ENCODE data around the gene CAPN12. TPM values are rescaled to one million over a fixed set of nuclear protein-coding genes. Genes with fewer than 3 reads are reported as not detected.

The CAPN12 gene
- total and polyA plus RNA-seq, 12 donors = 0.39 to 23.1 (median 3.7) TPM; not detected in 1

GRCh38 chr19:38740932-38741331 is 3.3 kb downstream of the CAPN12 start:
- no peaks in the 10 kb centered on the region for H3K27me3 ChIP-seq
- peaks cover 0 to 6% of the 10 kb centered on the region in 2 donors for H3K4me1 ChIP-seq (replicated peaks in 1 of 2)
- no peak for DNase-seq
- no peak overlapping the region for H3K4me3 ChIP-seq
- intact Hi-C loops (cut with DNase I) = loop anchor here in 1 of 2 donors (10.0 kb wide), 1 partner anchor 184 kb away; no protein-coding TSS in a partner anchor
- no peaks in the 10 kb centered on the region for H3K36me3 ChIP-seq (replicated peaks in 1 of 2)
- no peak overlapping the region for H3K27ac ChIP-seq
- no peak for TF ChIP-seq POLR2A (IDR thresholded peaks at IDR 0.05)
- TF ChIP-seq, protein P1, sequence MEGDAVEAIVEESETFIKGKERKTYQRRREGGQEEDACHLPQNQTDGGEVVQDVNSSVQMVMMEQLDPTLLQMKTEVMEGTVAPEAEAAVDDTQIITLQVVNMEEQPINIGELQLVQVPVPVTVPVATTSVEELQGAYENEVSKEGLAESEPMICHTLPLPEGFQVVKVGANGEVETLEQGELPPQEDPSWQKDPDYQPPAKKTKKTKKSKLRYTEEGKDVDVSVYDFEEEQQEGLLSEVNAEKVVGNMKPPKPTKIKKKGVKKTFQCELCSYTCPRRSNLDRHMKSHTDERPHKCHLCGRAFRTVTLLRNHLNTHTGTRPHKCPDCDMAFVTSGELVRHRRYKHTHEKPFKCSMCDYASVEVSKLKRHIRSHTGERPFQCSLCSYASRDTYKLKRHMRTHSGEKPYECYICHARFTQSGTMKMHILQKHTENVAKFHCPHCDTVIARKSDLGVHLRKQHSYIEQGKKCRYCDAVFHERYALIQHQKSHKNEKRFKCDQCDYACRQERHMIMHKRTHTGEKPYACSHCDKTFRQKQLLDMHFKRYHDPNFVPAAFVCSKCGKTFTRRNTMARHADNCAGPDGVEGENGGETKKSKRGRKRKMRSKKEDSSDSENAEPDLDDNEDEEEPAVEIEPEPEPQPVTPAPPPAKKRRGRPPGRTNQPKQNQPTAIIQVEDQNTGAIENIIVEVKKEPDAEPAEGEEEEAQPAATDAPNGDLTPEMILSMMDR (IDR thresholded peaks at IDR 0.05) = no peak
- no peaks in the 10 kb centered on the region for H3K9me3 ChIP-seq (replicated peaks in 1 of 3)
- 90 to 100% (median 96%) methylated on average over 2 of the region's 2 CpGs for WGBS, 4 donors

- TF ChIP-seq, protein P1 (IDR thresholded peaks at IDR 0.05) = no peak
- TF ChIP-seq POLR2A (IDR thresholded peaks at IDR 0.05) = no peak
- H3K36me3 ChIP-seq (replicated peaks in 1 of 2) = no peaks in the 10 kb centered on the region
- 90 to 98% (median 93%) methylated on average over 8 to 9 of the region's 9 CpGs for WGBS, 4 donors
- intact Hi-C loops (cut with DNase I) = loop anchor here in 1 of 2 donors (10.0 kb wide), 1 partner anchor 185 kb away; no protein-coding TSS in a partner anchor
- H3K4me1 ChIP-seq (replicated peaks in 1 of 2) = peaks cover 0 to 6% of the 10 kb centered on the region in 2 donors
- no peaks in the 10 kb centered on the region for H3K27me3 ChIP-seq
- no peak overlapping the region for H3K27ac ChIP-seq
- no peak overlapping the region for H3K4me3 ChIP-seq
- DNase-seq = no peak
- H3K9me3 ChIP-seq (replicated peaks in 1 of 3) = no peaks in the 10 kb centered on the region
Measured at GRCh38 chr19:38740257-38740592, 4.0 kb downstream of the CAPN12 start.

GRCh38 chr19:38739440-38740256 is 4.6 kb downstream of the CAPN12 start:
- Histone ChIP-seq H3K27me3 (no peaks in the 10 kb centered on the region), H3K4me1 (replicated peaks in 1 of 2) (peaks cover 0 to 6% of the 10 kb centered on the region in 2 donors), H3K27ac (no peak overlapping the region), H3K9me3 (replicated peaks in 1 of 3) (no peaks in the 10 kb centered on the region), H3K36me3 (replicated peaks in 1 of 2) (no peaks in the 10 kb centered on the region), H3K4me3 (no peak overlapping the region)
- no peak for DNase-seq
- TF ChIP-seq POLR2A (IDR thresholded peaks at IDR 0.05) = no peak
- TF ChIP-seq, protein P1 (IDR thresholded peaks at IDR 0.05) = no peak
- intact Hi-C loops (cut with DNase I) = loop anchor here in 1 of 2 donors (10.0 kb wide), 2 partner anchors 105 to 185 kb away; partner anchors contain the start of gene HNRNPL
- 68 to 89% (median 80%) methylated on average over 8 to 16 of the region's 16 CpGs for WGBS, 4 donors

DNA sequence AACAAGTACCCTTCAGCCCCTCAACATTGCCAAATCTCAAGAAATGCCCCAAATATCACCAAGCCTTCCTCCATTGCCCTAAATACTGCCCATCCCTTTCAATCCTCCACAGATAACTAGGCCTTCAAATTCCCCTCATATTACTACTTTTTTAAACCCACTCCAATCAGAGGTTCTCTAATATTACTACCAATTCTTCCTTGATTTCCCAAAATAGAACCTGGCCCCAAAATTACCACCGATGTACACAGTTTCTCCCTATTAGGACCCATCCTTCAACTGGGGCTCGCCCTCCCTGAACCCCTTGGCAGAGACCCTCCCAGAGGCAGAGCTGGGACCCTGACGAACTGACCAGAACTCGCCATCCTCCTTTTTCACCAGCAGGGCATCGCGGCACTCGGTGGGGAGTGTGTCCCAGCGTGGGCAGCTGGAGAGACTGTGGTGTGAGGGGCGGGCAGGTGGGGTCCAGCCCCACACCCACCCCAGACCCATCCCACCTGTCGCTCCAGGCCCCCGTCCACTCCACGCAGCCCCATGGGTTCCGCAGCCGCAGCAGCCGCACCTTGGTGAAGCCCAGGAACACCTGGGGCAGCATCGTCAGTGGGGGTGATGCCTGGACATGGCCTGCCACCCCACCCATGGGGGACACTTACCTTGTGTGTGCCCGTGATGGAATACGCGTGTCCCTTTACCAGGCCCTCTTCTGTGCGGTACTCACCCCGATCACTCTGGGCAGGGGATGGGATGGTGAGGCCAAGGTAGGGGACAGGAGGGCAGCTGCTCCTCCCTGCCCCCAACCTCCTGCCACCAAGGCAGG is 6.1 kb downstream of the CAPN12 start:
- intact Hi-C loops (cut with DNase I) = loop anchor here in 1 of 2 donors (10.0 kb wide), 1 partner anchor 107 kb away; the partner anchor contains the start of gene HNRNPL
- peak in 1 of 7 donors; percentile 25 for DNase-seq
- WGBS, 4 donors = 96 to 98% (median 97%) methylated on average over 9 to 21 of the region's 21 CpGs

More for the DNA sequence above, 6.1 kb downstream of the CAPN12 start:
- TF ChIP-seq, protein P1 (IDR thresholded peaks at IDR 0.05) = no peak
- TF ChIP-seq POLR2A (IDR thresholded peaks at IDR 0.05) = no peak
- Histone ChIP-seq H3K27ac (no peak overlapping the region), H3K36me3 (replicated peaks in 1 of 2) (no peaks in the 10 kb centered on the region), H3K4me3 (no peak overlapping the region), H3K27me3 (no peaks in the 10 kb centered on the region), H3K4me1 (replicated peaks in 1 of 2) (peaks cover 0 to 12% of the 10 kb centered on the region in 2 donors), H3K9me3 (replicated peaks in 1 of 3) (no peaks in the 10 kb centered on the region)
